Measurements from ENCODE around the gene IL37. TPM values are rescaled to one million over a fixed set of nuclear protein-coding genes. Genes with fewer than 3 reads are reported as not detected.

Gene IL37
- total and polyA plus RNA-seq, 2 experiments from 2014 or later = not detected

- Mint-ChIP-seq H3K27ac (no peak overlapping the region), H3K4me3 (no peak overlapping the region), H3K9me3 (no peaks in the 10 kb centered on the region), H3K36me3 (ENCODE audit: low read depth) (no peaks in the 10 kb centered on the region), H3K27me3 (ENCODE audit: insufficient read depth, low read depth, poor library complexity) (no peaks in the 10 kb centered on the region), H3K4me1 (no peaks in the 10 kb centered on the region)
- ATAC-seq (no peak), DNase-seq (ENCODE audit: low spot score) (no peak)
- Histone ChIP-seq H3K4me2 (no peak overlapping the region), H3K9me2 (ENCODE audit: insufficient read depth) (no peaks in the 10 kb centered on the region), H3K79me2 (replicated peaks; ENCODE audit: insufficient read depth) (no peaks in the 10 kb centered on the region), H2AFZ (no peak overlapping the region), H3F3A (replicated peaks; ENCODE audit: low read depth) (no peaks in the 10 kb centered on the region), H3K27ac (ENCODE audit: low read depth) (no peak overlapping the region), H3K4me1 (ENCODE audit: insufficient read depth) (no peaks in the 10 kb centered on the region), H3K4me3 (no peak overlapping the region), H3K27me3 (ENCODE audit: insufficient read depth) (no peaks in the 10 kb centered on the region), H4K20me1 (replicated peaks; ENCODE audit: insufficient read depth) (no peaks in the 10 kb centered on the region), H3K36me3 (ENCODE audit: insufficient read depth) (no peaks in the 10 kb centered on the region)
- no peak for TF ChIP-seq ZNF462 (CRISPR knock-in tag; IDR thresholded peaks at IDR 0.05)
- TF ChIP-seq ZNF331 (CRISPR knock-in tag; IDR thresholded peaks at IDR 0.05; ENCODE audit: low read depth) = no peak
- TF ChIP-seq REST (IDR thresholded peaks at IDR 0.05; ENCODE audit: unreplicated experiment) = no peak
- TF ChIP-seq STAT1 (IDR thresholded peaks at IDR 0.05; ENCODE audit: unreplicated experiment) = no peak
- no peak for TF ChIP-seq EZH2phosphoT487 (IDR thresholded peaks at IDR 0.05; ENCODE audit: unreplicated experiment)
- TF ChIP-seq ZNF114 (CRISPR knock-in tag; IDR thresholded peaks at IDR 0.05) = no peak
- TF ChIP-seq CTCF (conservative IDR thresholded peaks at IDR 0.05; ENCODE audit: low read depth in 2 of 2) = no peak
- no peak for TF ChIP-seq ETS1 (IDR thresholded peaks at IDR 0.05)
- no peak for TF ChIP-seq NANOG (IDR thresholded peaks at IDR 0.05; ENCODE audit: borderline replicate concordance)
- TF ChIP-seq CREB1 (CRISPR knock-in tag; IDR thresholded peaks at IDR 0.05; ENCODE audit: low read depth) = no peak
- no peak for TF ChIP-seq JUNB (IDR thresholded peaks at IDR 0.05; ENCODE audit: unreplicated experiment)
- TF ChIP-seq EZH2 (IDR thresholded peaks at IDR 0.05; ENCODE audit: low read depth, unreplicated experiment) = no peak
These were observed 13.4 kb upstream of the IL37 start for GRCh38 chr2:112897624-112897978.
